Fibroblast of villous mesenchyme (primary cell): ENCODE results near the gene FSIP1. TPM values are rescaled to one million over a fixed set of nuclear protein-coding genes. Genes with fewer than 3 reads are reported as not detected.
A peak's percentile ranks its signal among the peaks of the same experiment; 100 is the strongest.

Experiments
- DNase-seq: peaks from one replicate; pipeline ENCODE4 v3.0.0-alpha.2; 2010; ENCODE audit warnings: low read depth
- H3K4me3 ChIP-seq: 2 replicates; pipeline ENCODE4 v1.5.1; 2011; ENCODE audit warnings: low read depth, mild to moderate bottlenecking, low read length
- total RNA-seq: library from RNA; depleted of rRNA; stranded (reverse); fragments of >200 nt; gene quantifications from 2 replicates; pipeline ENCODE4 v1.2.3, GENCODE V29; 2012
- TF ChIP-seq, protein P1 (sequence below): IDR thresholded peaks from 2 replicates; pipeline ENCODE4 v1.5.1; 2012; ENCODE audit warnings: low read depth, mild to moderate bottlenecking, low read length; ENCODE audit not compliant: insufficient read depth

The FSIP1 gene
- total RNA-seq, 1 donor = 2.6 TPM

DNA sequence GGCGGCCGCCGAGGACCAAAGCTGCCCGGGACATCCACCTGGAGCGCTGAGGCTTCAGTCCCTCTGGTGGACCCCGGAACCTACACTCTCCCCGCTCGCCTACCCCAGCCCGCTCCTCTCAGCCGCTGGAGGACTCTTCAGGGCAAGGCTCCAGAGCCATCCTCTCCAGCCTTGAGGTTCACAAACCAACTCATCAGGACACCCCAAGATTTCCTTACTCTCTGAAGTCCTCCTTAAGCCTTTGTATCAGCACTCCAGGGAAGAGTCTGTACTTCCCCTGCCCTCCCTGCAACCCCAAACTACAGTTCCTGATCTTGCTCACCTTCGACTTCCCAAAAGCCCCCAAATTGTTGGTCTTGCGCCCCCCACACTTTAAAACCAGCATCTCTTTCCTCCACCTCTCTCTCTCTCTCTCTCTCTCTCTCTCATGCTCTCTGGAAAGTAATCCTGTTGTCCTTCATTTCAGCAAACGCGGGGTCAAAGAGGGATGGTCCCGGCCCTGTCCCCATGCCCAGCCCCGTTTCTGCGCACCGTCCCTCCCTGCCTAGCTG lies 201.3 kb downstream of the FSIP1 start:
- H3K4me3 ChIP-seq = peak overlapping the region; percentile 80
- TF ChIP-seq, protein P1, sequence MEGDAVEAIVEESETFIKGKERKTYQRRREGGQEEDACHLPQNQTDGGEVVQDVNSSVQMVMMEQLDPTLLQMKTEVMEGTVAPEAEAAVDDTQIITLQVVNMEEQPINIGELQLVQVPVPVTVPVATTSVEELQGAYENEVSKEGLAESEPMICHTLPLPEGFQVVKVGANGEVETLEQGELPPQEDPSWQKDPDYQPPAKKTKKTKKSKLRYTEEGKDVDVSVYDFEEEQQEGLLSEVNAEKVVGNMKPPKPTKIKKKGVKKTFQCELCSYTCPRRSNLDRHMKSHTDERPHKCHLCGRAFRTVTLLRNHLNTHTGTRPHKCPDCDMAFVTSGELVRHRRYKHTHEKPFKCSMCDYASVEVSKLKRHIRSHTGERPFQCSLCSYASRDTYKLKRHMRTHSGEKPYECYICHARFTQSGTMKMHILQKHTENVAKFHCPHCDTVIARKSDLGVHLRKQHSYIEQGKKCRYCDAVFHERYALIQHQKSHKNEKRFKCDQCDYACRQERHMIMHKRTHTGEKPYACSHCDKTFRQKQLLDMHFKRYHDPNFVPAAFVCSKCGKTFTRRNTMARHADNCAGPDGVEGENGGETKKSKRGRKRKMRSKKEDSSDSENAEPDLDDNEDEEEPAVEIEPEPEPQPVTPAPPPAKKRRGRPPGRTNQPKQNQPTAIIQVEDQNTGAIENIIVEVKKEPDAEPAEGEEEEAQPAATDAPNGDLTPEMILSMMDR = no peak
- DNase-seq = no peak

- peak within 1 kb of the TSS; percentile 80 for H3K4me3 ChIP-seq
- TF ChIP-seq, protein P1 = no peak
- peak; percentile 94 for DNase-seq
These were observed 202.0 kb downstream of the FSIP1 start, which contains the start of gene THBS1 for GRCh38 chr15:39580485-39581241. TSS of gene THBS1 (plus strand) at chr15:39581079. CDS start at chr15:39581858, 779 bp downstream.

DNA sequence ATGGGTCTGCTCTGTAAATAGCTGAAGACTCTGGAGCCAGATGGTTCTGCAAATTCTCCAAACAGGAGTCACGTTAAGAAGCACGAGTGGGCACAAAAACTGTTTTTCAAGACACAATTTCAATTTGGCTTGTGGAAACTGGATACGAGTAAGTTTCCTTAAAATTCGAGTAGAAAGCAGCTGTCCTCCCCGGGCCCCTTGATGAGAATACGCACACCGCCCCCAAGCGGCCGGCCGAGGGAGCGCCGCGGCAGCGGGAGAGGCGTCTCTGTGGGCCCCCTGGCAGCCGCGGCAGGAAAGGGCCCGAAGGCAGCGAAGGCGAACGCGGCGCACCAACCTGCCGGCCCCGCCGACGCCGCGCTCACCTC lies 202.5 kb downstream of the FSIP1 start:
- TF ChIP-seq, protein P1 = peak; percentile 96
- peak overlapping the region; percentile 80 for H3K4me3 ChIP-seq
- DNase-seq = peak; percentile 97

DNA sequence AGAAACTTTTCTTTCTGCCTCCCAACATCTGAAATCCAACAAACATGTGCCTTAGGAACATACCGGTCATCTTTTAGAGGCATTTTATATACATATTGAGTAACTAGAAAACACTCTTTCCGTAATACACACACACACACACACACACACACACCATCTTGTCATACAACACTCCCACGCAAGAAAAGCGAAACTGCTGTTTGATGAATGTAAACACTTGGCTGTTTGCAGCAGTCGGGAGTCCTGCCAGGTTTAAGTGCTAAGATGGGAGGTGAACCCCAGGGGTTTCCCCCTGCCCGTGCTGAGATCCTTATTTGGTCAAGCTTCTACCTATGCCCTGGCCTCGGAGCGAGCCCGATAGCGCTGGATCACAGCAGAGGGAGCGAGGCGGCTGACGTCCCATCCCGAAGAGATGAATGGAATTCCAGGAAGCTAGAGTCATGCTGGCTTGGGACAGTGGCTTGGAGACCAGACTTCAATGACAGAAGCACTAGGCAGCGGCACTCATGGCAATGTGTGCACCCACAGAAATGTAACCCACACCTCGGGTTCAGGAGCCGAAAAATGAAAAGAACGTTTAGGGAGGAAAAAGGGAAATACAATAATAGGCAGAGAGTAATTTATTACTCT lies 203.0 kb downstream of the FSIP1 start:
- H3K4me3 ChIP-seq = peak overlapping the region; percentile 80
- DNase-seq = peak; percentile 93
- TF ChIP-seq, protein P1 = no peak

DNA sequence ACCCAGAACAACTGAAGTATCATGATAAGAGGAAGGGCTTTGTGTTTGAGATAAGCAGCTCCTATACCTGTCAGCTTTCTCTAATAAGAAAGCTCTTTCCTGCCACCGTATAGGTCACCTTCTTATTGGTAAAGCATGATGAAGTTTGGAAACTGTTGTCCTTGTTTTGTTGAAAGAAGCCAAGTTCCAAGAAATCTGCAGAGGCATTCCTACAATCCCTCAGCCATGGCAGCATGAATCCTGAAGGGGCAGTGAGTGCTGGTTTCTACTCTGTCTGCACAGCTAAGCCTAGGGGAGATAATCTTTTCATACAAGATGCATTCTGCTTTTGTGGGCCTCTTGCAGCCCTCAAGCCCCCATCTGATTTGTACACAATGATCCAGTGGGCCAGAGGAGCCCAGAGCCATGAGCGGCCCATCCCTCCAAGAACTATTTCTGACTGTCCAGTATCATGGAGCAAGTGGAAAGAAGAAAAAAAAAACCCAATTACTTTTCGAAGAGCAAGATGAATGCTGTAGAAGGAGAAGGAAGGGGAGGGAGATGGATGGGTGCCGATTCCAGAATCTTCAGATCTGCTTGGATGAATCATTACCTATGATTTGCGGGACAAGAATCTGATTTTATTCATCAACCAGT lies 203.7 kb downstream of the FSIP1 start:
- peak overlapping the region; percentile 80 for H3K4me3 ChIP-seq
- TF ChIP-seq, protein P1 = peak; percentile 31
- DNase-seq = no peak

GRCh38 chr15:39575180-39575579 lies 207.5 kb downstream of the FSIP1 start:
- TF ChIP-seq, protein P1 = no peak
- no peak for DNase-seq
- no peak overlapping the region for H3K4me3 ChIP-seq
